ENCODE results near the gene DIS3. TPM values are rescaled to one million over a fixed set of nuclear protein-coding genes. Genes with fewer than 3 reads are reported as not detected.
"Not testable (repeated sequence)": the region's sequence is repeated elsewhere in the genome, so short reads cannot be mapped to it uniquely, and the experiment has no call there.

Gene DIS3
- total RNA-seq, 1 experiment from 2014 or later, result 21.8 TPM

DNA sequence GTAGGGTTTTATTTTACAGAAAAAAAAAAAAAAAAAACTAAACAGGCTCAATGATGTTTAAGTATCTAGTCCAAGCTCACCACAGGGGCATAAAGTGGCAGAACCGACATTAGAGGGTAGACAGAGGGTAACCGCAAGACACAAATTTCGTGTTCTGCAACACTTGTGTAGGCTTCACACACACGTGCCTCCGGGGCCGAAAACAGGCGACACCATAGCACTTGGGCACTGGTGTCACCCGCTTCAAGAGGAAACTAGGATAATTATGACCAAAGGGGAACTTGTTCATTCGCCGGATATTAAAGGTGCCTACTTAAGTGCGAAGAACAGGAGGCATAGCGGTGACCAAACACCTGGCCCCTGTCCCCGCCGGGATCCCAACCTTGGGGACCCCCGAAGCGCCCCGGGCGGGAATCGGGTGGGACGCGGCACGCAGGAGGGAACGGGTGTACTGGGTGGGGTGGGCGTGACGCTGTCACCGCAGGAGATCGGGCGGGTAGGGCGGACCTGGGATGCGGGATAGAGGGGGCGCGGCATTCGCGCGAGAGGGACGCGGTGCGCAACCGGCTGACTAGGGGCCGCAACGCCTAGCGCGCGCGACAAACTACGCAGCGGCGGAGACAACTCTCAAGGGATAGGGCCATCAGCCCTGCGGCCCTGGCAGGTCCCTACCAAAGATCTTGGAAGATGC lies 54.8 kb downstream of the DIS3 start:
- in situ Hi-C loops (cut with HindIII; ENCODE audit: low pct_unique_long_range_greater_than_20kb, low sequenced_read_pairs) (no loop called here), intact Hi-C loops (cut with micrococcal nuclease; ENCODE audit: unreplicated experiment) (no loop called here)
- POLR2A ChIA-PET, result no interaction called here
- DNase-seq (ENCODE audit: low read depth, low spot score), result no peak
- no peak for TF ChIP-seq TCF7L2 (IDR thresholded peaks at IDR 0.05; ENCODE audit: low read depth, low read length)
- TF ChIP-seq, protein P1, sequence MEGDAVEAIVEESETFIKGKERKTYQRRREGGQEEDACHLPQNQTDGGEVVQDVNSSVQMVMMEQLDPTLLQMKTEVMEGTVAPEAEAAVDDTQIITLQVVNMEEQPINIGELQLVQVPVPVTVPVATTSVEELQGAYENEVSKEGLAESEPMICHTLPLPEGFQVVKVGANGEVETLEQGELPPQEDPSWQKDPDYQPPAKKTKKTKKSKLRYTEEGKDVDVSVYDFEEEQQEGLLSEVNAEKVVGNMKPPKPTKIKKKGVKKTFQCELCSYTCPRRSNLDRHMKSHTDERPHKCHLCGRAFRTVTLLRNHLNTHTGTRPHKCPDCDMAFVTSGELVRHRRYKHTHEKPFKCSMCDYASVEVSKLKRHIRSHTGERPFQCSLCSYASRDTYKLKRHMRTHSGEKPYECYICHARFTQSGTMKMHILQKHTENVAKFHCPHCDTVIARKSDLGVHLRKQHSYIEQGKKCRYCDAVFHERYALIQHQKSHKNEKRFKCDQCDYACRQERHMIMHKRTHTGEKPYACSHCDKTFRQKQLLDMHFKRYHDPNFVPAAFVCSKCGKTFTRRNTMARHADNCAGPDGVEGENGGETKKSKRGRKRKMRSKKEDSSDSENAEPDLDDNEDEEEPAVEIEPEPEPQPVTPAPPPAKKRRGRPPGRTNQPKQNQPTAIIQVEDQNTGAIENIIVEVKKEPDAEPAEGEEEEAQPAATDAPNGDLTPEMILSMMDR (IDR thresholded peaks at IDR 0.05), result no peak
- TF ChIP-seq SIN3A (IDR thresholded peaks at IDR 0.05; ENCODE audit: borderline replicate concordance, insufficient read depth, low read depth, low read length), result no peak
- TF ChIP-seq, protein P2, sequence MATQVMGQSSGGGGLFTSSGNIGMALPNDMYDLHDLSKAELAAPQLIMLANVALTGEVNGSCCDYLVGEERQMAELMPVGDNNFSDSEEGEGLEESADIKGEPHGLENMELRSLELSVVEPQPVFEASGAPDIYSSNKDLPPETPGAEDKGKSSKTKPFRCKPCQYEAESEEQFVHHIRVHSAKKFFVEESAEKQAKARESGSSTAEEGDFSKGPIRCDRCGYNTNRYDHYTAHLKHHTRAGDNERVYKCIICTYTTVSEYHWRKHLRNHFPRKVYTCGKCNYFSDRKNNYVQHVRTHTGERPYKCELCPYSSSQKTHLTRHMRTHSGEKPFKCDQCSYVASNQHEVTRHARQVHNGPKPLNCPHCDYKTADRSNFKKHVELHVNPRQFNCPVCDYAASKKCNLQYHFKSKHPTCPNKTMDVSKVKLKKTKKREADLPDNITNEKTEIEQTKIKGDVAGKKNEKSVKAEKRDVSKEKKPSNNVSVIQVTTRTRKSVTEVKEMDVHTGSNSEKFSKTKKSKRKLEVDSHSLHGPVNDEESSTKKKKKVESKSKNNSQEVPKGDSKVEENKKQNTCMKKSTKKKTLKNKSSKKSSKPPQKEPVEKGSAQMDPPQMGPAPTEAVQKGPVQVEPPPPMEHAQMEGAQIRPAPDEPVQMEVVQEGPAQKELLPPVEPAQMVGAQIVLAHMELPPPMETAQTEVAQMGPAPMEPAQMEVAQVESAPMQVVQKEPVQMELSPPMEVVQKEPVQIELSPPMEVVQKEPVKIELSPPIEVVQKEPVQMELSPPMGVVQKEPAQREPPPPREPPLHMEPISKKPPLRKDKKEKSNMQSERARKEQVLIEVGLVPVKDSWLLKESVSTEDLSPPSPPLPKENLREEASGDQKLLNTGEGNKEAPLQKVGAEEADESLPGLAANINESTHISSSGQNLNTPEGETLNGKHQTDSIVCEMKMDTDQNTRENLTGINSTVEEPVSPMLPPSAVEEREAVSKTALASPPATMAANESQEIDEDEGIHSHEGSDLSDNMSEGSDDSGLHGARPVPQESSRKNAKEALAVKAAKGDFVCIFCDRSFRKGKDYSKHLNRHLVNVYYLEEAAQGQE (IDR thresholded peaks at IDR 0.05; ENCODE audit: insufficient read depth in 1 of 2, low read depth in 2 of 2, low read length in 1 of 2), result no peak
- TF ChIP-seq POLR2AphosphoS5 (IDR thresholded peaks at IDR 0.05; ENCODE audit: low read depth, low read length), result no peak
- no peaks in the 10 kb centered on the region for H3K27me3 ChIP-seq (ENCODE audit: control insufficient read depth, insufficient read depth, low read length)
- H3K9me3 ChIP-seq (ENCODE audit: control insufficient read depth, insufficient read depth, low read depth, low read length), result no peaks in the 10 kb centered on the region
- H3K4me3 ChIP-seq (ENCODE audit: low read depth in 2 of 2, low read length in 2 of 2), result peak overlapping the region; percentile 84 to 92
- CTCF ChIA-PET, result no interaction called here
- H3K27ac ChIP-seq (ENCODE audit: low read length), result peak overlapping the region; percentile 82
- peak; percentile 82 for ATAC-seq
- no TSS peak for BruUV-seq (replicated peaks)
- H3K36me3 ChIP-seq (ENCODE audit: control insufficient read depth, insufficient read depth, low read length), result peaks cover 5% of the 10 kb centered on the region
- no peaks in the 10 kb centered on the region; the same call in none of the 2 replicates for H3K4me1 ChIP-seq (ENCODE audit: control insufficient read depth, insufficient read depth, low read length)

DNA sequence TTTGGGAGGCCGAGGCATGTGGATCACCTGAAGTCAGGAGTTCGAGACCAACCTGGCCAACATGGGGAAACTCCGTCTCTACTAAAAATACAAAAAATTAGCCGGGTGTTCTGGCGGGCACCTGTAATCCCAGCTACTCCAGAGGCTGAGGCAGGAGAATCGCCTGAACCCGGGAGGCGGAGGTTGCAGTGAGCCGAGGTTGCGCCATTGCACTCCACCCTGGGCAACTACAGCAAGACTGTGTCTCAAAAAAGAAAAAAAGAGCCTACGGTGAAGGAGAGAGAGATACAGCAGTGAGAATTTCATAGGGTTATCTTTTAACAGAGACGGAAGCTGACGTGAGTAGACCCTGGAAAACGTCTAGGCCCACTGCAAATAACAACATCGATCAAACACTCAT lies 55.5 kb downstream of the DIS3 start:
- CTCF ChIA-PET; BruUV-seq (replicated peaks); H3K27me3 ChIP-seq (ENCODE audit: control insufficient read depth, insufficient read depth, low read length); H3K36me3 ChIP-seq (ENCODE audit: control insufficient read depth, insufficient read depth, low read length); intact Hi-C loops (cut with micrococcal nuclease; ENCODE audit: unreplicated experiment); DNase-seq (ENCODE audit: low read depth, low spot score); POLR2A ChIA-PET; in situ Hi-C loops (cut with HindIII; ENCODE audit: low pct_unique_long_range_greater_than_20kb, low sequenced_read_pairs); H3K4me1 ChIP-seq (ENCODE audit: control insufficient read depth, insufficient read depth, low read length); H3K9me3 ChIP-seq (ENCODE audit: control insufficient read depth, insufficient read depth, low read depth, low read length); ATAC-seq: not testable (repeated sequence)
- H3K27ac ChIP-seq (ENCODE audit: low read length), result peak overlapping the region; percentile 82
- peak overlapping the region; percentile 84 to 92 for H3K4me3 ChIP-seq (ENCODE audit: low read depth in 2 of 2, low read length in 2 of 2)

DNA sequence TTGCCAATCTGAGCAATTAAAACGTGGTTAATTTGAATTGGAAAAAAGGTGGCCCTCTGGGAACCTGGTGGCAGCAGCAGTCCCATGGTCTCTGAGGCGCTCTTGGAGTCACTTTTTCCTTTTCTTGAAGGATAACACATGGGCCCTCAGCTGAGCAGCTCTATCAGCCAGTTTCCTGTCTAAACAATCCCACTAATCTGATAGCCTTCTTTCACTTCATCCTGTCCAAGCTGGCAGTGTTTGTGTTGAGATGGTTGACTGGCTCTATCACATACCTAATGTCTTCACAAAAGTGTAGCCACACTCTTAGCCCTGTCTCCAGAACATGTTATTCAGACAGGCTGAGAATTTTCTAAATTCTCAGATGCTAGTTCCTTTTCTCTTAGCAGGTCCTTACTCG lies 64.9 kb downstream of the DIS3 start:
- H3K27me3 ChIP-seq (ENCODE audit: control insufficient read depth, insufficient read depth, low read length), result no peaks in the 10 kb centered on the region
- no peak for TF ChIP-seq TCF7L2 (IDR thresholded peaks at IDR 0.05; ENCODE audit: low read depth, low read length)
- TF ChIP-seq, protein P1 (IDR thresholded peaks at IDR 0.05), result no peak
- TF ChIP-seq SIN3A (IDR thresholded peaks at IDR 0.05; ENCODE audit: borderline replicate concordance, insufficient read depth, low read depth, low read length), result no peak
- TF ChIP-seq, protein P2 (IDR thresholded peaks at IDR 0.05; ENCODE audit: insufficient read depth in 1 of 2, low read depth in 2 of 2, low read length in 1 of 2), result no peak
- no peak for TF ChIP-seq POLR2AphosphoS5 (IDR thresholded peaks at IDR 0.05; ENCODE audit: low read depth, low read length)
- H3K4me3 ChIP-seq (ENCODE audit: low read depth in 2 of 2, low read length in 2 of 2), result no peak overlapping the region
- intact Hi-C loops (cut with micrococcal nuclease; ENCODE audit: unreplicated experiment) (no loop called here), in situ Hi-C loops (cut with HindIII; ENCODE audit: low pct_unique_long_range_greater_than_20kb, low sequenced_read_pairs) (no loop called here)
- DNase-seq (ENCODE audit: low read depth, low spot score) (no peak), ATAC-seq (no peak)
- no peaks in the 10 kb centered on the region for H3K4me1 ChIP-seq (ENCODE audit: control insufficient read depth, insufficient read depth, low read length)
- H3K27ac ChIP-seq (ENCODE audit: low read length), result no peak overlapping the region
- POLR2A ChIA-PET, result no interaction called here
- no peaks in the 10 kb centered on the region for H3K9me3 ChIP-seq (ENCODE audit: control insufficient read depth, insufficient read depth, low read depth, low read length)
- BruUV-seq (replicated peaks), result no TSS peak
- CTCF ChIA-PET, result no interaction called here
- no peaks in the 10 kb centered on the region for H3K36me3 ChIP-seq (ENCODE audit: control insufficient read depth, insufficient read depth, low read length)
